ENCODE data around the gene SLC8A2.
"Not testable (repeated sequence)": the region's sequence is repeated elsewhere in the genome, so short reads cannot be mapped to it uniquely, and the experiment has no call there.

SLC8A2 gene

GRCh38 chr19:47417107-47417745 is 54.5 kb downstream of the SLC8A2 start:
- TF ChIP-seq POLR2A (IDR thresholded peaks at IDR 0.05; ENCODE audit: low read depth, low read length), result no peak
- DNase-seq (ENCODE audit: insufficient read length, low spot score), result no peak
- FAIRE-seq, result no peak

GRCh38 chr19:47416643-47416985 is 55.1 kb downstream of the SLC8A2 start:
- no peak for TF ChIP-seq POLR2A (IDR thresholded peaks at IDR 0.05; ENCODE audit: low read depth, low read length)
- DNase-seq (ENCODE audit: insufficient read length, low spot score) (no peak), FAIRE-seq (no peak)

- FAIRE-seq (no peak), DNase-seq (ENCODE audit: insufficient read length, low spot score) (no peak)
- TF ChIP-seq POLR2A (IDR thresholded peaks at IDR 0.05; ENCODE audit: low read depth, low read length), result no peak
Measured at GRCh38 chr19:47415953-47416642, 55.6 kb downstream of the SLC8A2 start.

- no peak for FAIRE-seq
- DNase-seq (ENCODE audit: insufficient read length, low spot score), result no peak
- no peak for TF ChIP-seq POLR2A (IDR thresholded peaks at IDR 0.05; ENCODE audit: low read depth, low read length)
Measured at GRCh38 chr19:47414469-47414868, 57.2 kb downstream of the SLC8A2 start.

- FAIRE-seq (no peak), DNase-seq (ENCODE audit: insufficient read length, low spot score) (no peak)
- no peak for TF ChIP-seq POLR2A (IDR thresholded peaks at IDR 0.05; ENCODE audit: low read depth, low read length)
Measured at GRCh38 chr19:47413941-47414340, 57.8 kb downstream of the SLC8A2 start.

- not testable (repeated sequence) for FAIRE-seq
Measured at GRCh38 chr19:47411696-47412095, 60.0 kb downstream of the SLC8A2 start.

GRCh38 chr19:47411101-47411500 is 60.6 kb downstream of the SLC8A2 start:
- DNase-seq (ENCODE audit: insufficient read length, low spot score) (no peak), FAIRE-seq (no peak)
- no peak for TF ChIP-seq POLR2A (IDR thresholded peaks at IDR 0.05; ENCODE audit: low read depth, low read length)

More at GRCh38 chr19:47411696-47412095, 60.0 kb downstream of the SLC8A2 start:
- not testable (repeated sequence) for DNase-seq (ENCODE audit: insufficient read length, low spot score)

GRCh38 chr19:47408156-47408938 is 63.3 kb downstream of the SLC8A2 start:
- TF ChIP-seq POLR2A (IDR thresholded peaks at IDR 0.05; ENCODE audit: low read depth, low read length), result no peak
- no peak for FAIRE-seq

GRCh38 chr19:47407417-47407774 is 64.3 kb downstream of the SLC8A2 start:
- no peak for FAIRE-seq
- no peak for TF ChIP-seq POLR2A (IDR thresholded peaks at IDR 0.05; ENCODE audit: low read depth, low read length)
- DNase-seq (ENCODE audit: insufficient read length, low spot score), result no peak

More at GRCh38 chr19:47408156-47408938, 63.3 kb downstream of the SLC8A2 start:
- DNase-seq (ENCODE audit: insufficient read length, low spot score), result no peak

GRCh38 chr19:47406711-47407416 is 64.8 kb downstream of the SLC8A2 start:
- TF ChIP-seq POLR2A (IDR thresholded peaks at IDR 0.05; ENCODE audit: low read depth, low read length), result no peak
- FAIRE-seq (no peak), DNase-seq (ENCODE audit: insufficient read length, low spot score) (no peak)

GRCh38 chr19:47405854-47406417 is 65.8 kb downstream of the SLC8A2 start:
- DNase-seq (ENCODE audit: insufficient read length, low spot score), result no peak
- no peak for FAIRE-seq
- no peak for TF ChIP-seq POLR2A (IDR thresholded peaks at IDR 0.05; ENCODE audit: low read depth, low read length)

GRCh38 chr19:47405197-47405550 is 66.5 kb downstream of the SLC8A2 start:
- TF ChIP-seq POLR2A (IDR thresholded peaks at IDR 0.05; ENCODE audit: low read depth, low read length), result no peak
- FAIRE-seq, result no peak
- no peak for DNase-seq (ENCODE audit: insufficient read length, low spot score)

- FAIRE-seq (no peak), DNase-seq (ENCODE audit: insufficient read length, low spot score) (no peak)
- TF ChIP-seq POLR2A (IDR thresholded peaks at IDR 0.05; ENCODE audit: low read depth, low read length), result no peak
Measured at GRCh38 chr19:47404334-47405196, 67.1 kb downstream of the SLC8A2 start.
